Sigmoid colon (tissue), 7 donors: ENCODE measurements around the gene CHPF. TPM values are rescaled to one million over a fixed set of nuclear protein-coding genes. Genes with fewer than 3 reads are reported as not detected.

Experiments used
- DNase-seq: peaks from one replicate; pipeline ENCODE4 v3.0.0-alpha.2; 2019
- H3K27ac ChIP-seq, 4 donors: fragments of 200-600 bp; sonication (generic); one replicate each; pipeline ENCODE4 v1.5.1; 2016 to 2019; ENCODE audit warnings: mild to moderate bottlenecking in 1 of 4
- H3K27me3 ChIP-seq, 3 donors: fragments of 200-600 bp; sonication (generic); one replicate each; pipeline ENCODE4 v1.5.1; 2019; ENCODE audit warnings: mild to moderate bottlenecking in 1 of 3
- H3K36me3 ChIP-seq, 4 donors: fragments of 200-600 bp; sonication (generic); one replicate each; pipeline ENCODE4 v1.5.1; 2016 to 2019
- H3K4me1 ChIP-seq, 4 donors: fragments of 200-600 bp; sonication (generic); one replicate each; pipeline ENCODE4 v1.5.1; 2017 to 2019
- H3K4me3 ChIP-seq, 4 donors: fragments of 200-600 bp; sonication (generic); one replicate each; pipeline ENCODE4 v1.5.1; 2017 to 2019; ENCODE audit warnings: mild to moderate bottlenecking in 2 of 4, moderate library complexity in 1 of 4
- H3K9me3 ChIP-seq, 4 donors: fragments of 200-600 bp in 3 of 4; sonication (generic) in 3 of 4; one replicate each; pipeline versions ENCODE4 v1.5.1 to v1.6.1; 2013 to 2019
- CTCF ChIP-seq, 4 experiments: fragments of 450-650 bp in 3 of 4; fragments of 200-600 bp in 1 of 4; IDR thresholded peaks; one replicate each; pipeline ENCODE4 v1.5.1; 2016 to 2019; ENCODE audit warnings: antibody characterized with exemption in 4 of 4, mild to moderate bottlenecking in 3 of 4, moderate library complexity in 2 of 4
- EP300 ChIP-seq, 4 donors: sonication (generic); formaldehyde crosslinking; IDR thresholded peaks; one replicate each; pipeline ENCODE4 v1.6.1; 2017; ENCODE audit warnings: antibody characterized with exemption in 4 of 4
- POLR2A ChIP-seq, 2 donors: fragments of 450-650 bp; IDR thresholded peaks; one replicate each; pipeline ENCODE4 v1.6.1; 2016; ENCODE audit warnings: antibody characterized with exemption in 2 of 2, mild to moderate bottlenecking in 2 of 2, moderate library complexity in 2 of 2
- POLR2AphosphoS5 ChIP-seq, 4 donors: sonication (generic); formaldehyde crosslinking; IDR thresholded peaks; one replicate each; pipeline ENCODE4 v1.6.1; 2017; ENCODE audit warnings: antibody characterized with exemption in 4 of 4
- WGBS, 2 donors: extraction: QIAGEN DNeasy Blood & Tissue Kit; methylation state at CpG; one replicate each; pipeline ENCODE4 v1.1.7; 2013; 5-methylcytosine and 5-hydroxymethylcytosine counted together
- intact Hi-C: fragments of 100-400 bp; cut with DNase I; formaldehyde crosslinking; loops from one replicate; pipeline ENCODE4 v1.15.1; 2023
- polyA plus RNA-seq, 3 donors: library from polyadenylated mRNA; stranded (reverse); fragments of 200-250 nt; gene quantifications; one replicate each; pipeline ENCODE4 v1.2.3, GENCODE V29; 2013
- total RNA-seq, 4 donors: library from RNA; depleted of rRNA; stranded (reverse); fragments of >200 nt; gene quantifications; one replicate each; pipeline ENCODE4 v1.1.0, GENCODE V29; 2016
- donor health status: healthy with polysubstance abuse.
- donor health status: Bipolar disorder and iron deficiency.
- donor health status: healthy.

The CHPF gene
- total and polyA plus RNA-seq, 7 donors: 5.5 to 39.1 (median 21.3) TPM

DNA sequence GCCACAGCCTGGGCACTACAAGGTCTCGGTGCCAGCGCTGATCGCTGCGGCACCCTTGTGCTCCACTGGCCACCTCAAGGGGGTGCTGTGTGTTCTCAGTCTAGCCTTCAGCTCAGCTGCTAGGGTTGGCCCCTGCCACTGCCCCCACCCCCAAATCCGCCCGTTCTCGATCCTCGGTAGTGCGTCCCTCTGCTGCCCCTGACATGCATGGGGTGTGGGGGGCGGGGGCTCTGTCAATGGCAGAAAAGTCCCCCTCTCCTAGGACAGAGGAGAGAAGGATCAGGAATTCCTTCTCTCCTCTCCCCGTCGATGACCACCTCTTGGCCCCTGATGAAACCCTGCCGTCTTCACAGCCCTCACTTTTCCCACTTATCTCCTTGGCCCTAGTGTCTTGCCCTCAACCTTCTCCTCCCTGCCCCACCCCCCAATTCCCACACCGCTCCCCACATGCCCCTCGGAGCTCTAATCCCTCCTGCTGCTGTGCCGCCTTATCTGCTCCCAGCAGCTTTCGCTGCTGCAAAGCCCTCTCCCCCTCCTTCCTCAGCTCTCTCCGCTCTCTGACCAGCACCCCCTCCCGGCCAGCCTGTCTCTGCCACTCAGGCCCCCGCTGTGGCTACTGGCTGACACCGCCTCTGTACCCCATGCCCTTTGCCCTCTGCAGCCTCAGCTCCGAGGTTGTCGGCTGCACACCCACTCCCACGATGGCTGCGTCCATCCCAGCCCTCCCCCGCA is 33.7 kb downstream of the CHPF start:
- 2% methylated on average over 26 of the region's 26 CpGs for WGBS, 2 donors
- peaks cover 0 to 29% (median 22%) of the 10 kb centered on the region in 4 donors for H3K4me1 ChIP-seq
- peaks cover 8 to 26% (median 13%) of the 10 kb centered on the region in 4 donors for H3K36me3 ChIP-seq
- DNase-seq: peak; percentile 81
- H3K27ac ChIP-seq: peak overlapping the region in 1 of 4 donors; percentile 45
- H3K4me3 ChIP-seq: peak overlapping the region in 3 of 4 donors; percentile 8 to 46 (median 24)
- peaks cover 6 to 55% (median 9%) of the 10 kb centered on the region in 3 donors for H3K27me3 ChIP-seq
- TF ChIP-seq CTCF (IDR thresholded peaks at IDR 0.05) (peak in 3 of 4 experiments; percentile 51 to 71 (median 69)), POLR2AphosphoS5 (IDR thresholded peaks at IDR 0.05) (no peak)
- no peaks in the 10 kb centered on the region for H3K9me3 ChIP-seq
- intact Hi-C loops: no loop called here

DNA sequence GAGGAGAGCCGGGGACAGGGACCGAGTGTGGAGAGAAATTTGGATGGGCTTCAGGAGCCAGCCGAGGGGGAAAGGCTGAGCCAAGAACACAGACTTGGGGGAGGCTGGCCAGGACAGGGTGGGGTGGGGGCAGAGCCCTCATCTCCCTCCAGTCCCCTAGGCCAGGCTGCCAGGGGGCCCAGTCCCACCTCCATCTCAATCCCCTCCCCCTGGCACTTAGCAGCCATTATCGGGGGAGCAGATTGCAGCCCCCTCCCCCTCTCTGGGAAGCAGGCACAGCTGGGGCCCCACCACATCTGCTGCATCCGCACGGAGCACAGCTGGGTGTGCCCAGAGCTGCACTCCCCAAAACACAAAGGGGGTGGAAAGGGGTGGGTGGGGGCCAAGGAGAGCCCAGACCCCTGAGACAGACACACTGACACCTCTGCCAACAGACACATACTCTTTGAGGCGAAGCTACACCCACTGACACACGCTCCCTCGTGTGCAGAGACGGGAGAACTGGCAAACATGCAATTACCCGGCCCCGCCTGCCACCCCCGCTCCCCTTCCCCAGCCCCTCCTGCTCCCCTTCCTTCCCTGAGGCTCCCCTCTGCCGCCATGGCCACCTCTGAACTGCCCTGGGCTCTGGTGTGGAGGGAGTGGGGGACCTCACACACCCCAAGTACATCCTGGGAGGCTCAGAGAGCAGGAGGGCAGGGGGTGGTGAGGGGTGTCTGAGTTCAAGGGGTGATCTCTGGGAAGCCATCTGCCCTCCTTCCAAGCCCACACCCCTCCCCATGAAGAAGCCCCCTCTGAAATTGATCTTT is 34.4 kb downstream of the CHPF start:
- TF ChIP-seq EP300 (IDR thresholded peaks at IDR 0.05) (no peak), POLR2A (IDR thresholded peaks at IDR 0.05) (no peak)
- H3K4me1 ChIP-seq: peaks cover 0 to 27% (median 20%) of the 10 kb centered on the region in 4 donors
- H3K27ac ChIP-seq: no peak overlapping the region
- peaks cover 8 to 34% (median 18%) of the 10 kb centered on the region in 4 donors for H3K36me3 ChIP-seq
- DNase-seq: no peak
- peak overlapping the region in 2 of 4 donors; percentile 24 to 46 for H3K4me3 ChIP-seq
- peaks cover 6 to 47% (median 9%) of the 10 kb centered on the region in 3 donors for H3K27me3 ChIP-seq
- intact Hi-C loops: no loop called here
- 12 to 13% methylated on average over 14 of the region's 14 CpGs for WGBS, 2 donors
- H3K9me3 ChIP-seq: no peaks in the 10 kb centered on the region

GRCh38 chr2:219508444-219508734 is 35.2 kb downstream of the CHPF start:
- no peak overlapping the region for H3K4me3 ChIP-seq
- no peak for TF ChIP-seq EP300 (IDR thresholded peaks at IDR 0.05)
- TF ChIP-seq POLR2AphosphoS5 (IDR thresholded peaks at IDR 0.05): no peak
- intact Hi-C loops: no loop called here
- H3K4me1 ChIP-seq: peaks cover 0 to 24% (median 19%) of the 10 kb centered on the region in 4 donors
- H3K9me3 ChIP-seq: no peaks in the 10 kb centered on the region
- no peak overlapping the region for H3K27ac ChIP-seq
- peaks cover 5 to 40% (median 6%) of the 10 kb centered on the region in 3 donors for H3K27me3 ChIP-seq
- 70 to 75% methylated on average over 4 of the region's 4 CpGs for WGBS, 2 donors
- peaks cover 8 to 41% (median 23%) of the 10 kb centered on the region in 4 donors for H3K36me3 ChIP-seq
- DNase-seq: no peak

GRCh38 chr2:219507581-219508443 is 35.8 kb downstream of the CHPF start:
- intact Hi-C loops: no loop called here
- DNase-seq: no peak
- Histone ChIP-seq H3K27ac (no peak overlapping the region), H3K4me3 (no peak overlapping the region), H3K36me3 (peaks cover 8 to 44% (median 24%) of the 10 kb centered on the region in 4 donors), H3K9me3 (no peaks in the 10 kb centered on the region), H3K27me3 (peaks cover 5 to 34% (median 6%) of the 10 kb centered on the region in 3 donors), H3K4me1 (peaks cover 0 to 24% (median 19%) of the 10 kb centered on the region in 4 donors)
- WGBS, 2 donors: 62 to 73% methylated on average over 8 of the region's 8 CpGs
- TF ChIP-seq EP300 (IDR thresholded peaks at IDR 0.05): no peak
- no peak for TF ChIP-seq CTCF (IDR thresholded peaks at IDR 0.05)
- TF ChIP-seq POLR2AphosphoS5 (IDR thresholded peaks at IDR 0.05): no peak
- no peak for TF ChIP-seq POLR2A (IDR thresholded peaks at IDR 0.05)

DNA sequence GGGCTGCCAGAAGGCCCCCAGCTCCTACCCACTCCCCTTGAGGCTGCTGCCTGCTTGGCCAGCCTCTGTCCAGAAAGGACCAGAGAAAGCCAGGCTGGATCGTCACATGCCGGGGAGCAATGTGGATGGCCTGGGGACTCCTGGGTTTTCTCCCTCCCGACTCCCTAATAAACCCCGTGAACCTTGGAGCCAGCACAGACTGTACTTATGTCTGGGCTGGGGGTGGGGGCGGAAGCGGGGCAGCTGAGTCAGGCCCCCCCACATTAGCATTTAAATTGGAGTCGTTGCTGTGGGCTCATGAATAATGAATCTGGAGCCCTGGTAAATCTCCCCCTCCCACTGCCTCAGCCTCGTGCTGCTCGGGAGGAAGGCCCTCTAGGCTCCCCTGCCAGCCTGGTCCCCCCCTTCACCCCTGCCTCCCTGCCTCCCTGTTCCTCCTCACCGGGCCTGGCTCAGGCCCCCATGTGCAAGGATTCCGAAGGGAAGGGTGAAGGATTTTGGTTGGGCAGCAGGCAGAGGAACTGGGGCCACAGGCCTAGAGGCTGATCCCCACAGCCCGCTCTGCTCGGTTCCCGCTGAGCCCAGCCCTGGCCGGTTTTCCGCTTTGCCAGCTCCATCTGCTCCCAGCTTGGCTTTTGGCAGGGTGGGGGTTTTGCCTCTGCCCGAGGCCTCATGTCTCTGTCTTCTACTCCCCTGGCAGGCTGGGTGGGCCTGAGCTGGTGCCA is 36.6 kb downstream of the CHPF start:
- DNase-seq: no peak
- Histone ChIP-seq H3K4me1 (peaks cover 0 to 24% (median 19%) of the 10 kb centered on the region in 4 donors), H3K27me3 (peaks cover 5 to 26% (median 6%) of the 10 kb centered on the region in 3 donors), H3K4me3 (no peak overlapping the region), H3K36me3 (peaks cover 8 to 44% (median 26%) of the 10 kb centered on the region in 4 donors), H3K9me3 (no peaks in the 10 kb centered on the region), H3K27ac (no peak overlapping the region)
- intact Hi-C loops: no loop called here
- no peak for TF ChIP-seq EP300 (IDR thresholded peaks at IDR 0.05)
- TF ChIP-seq POLR2A (IDR thresholded peaks at IDR 0.05): no peak
- TF ChIP-seq POLR2AphosphoS5 (IDR thresholded peaks at IDR 0.05): no peak
- no peak for TF ChIP-seq CTCF (IDR thresholded peaks at IDR 0.05)
- WGBS, 2 donors: 86% methylated on average over 17 of the region's 17 CpGs
